Stimulated activated CD4-positive, alpha-beta T cell treated with anti-CD3 and anti-CD28 coated beads, Interleukin-4, amount 100 ng/mL, for 1 hour (primary cell): ENCODE data around the gene FBXO21.
"Not testable (repeated sequence)": the region's sequence is repeated elsewhere in the genome, so short reads cannot be mapped to it uniquely, and the experiment has no call there.

Experiments used
- DNase-seq: peaks from one replicate; pipeline ENCODE4 v3.0.0-alpha.2; 2020

FBXO21 gene

DNA sequence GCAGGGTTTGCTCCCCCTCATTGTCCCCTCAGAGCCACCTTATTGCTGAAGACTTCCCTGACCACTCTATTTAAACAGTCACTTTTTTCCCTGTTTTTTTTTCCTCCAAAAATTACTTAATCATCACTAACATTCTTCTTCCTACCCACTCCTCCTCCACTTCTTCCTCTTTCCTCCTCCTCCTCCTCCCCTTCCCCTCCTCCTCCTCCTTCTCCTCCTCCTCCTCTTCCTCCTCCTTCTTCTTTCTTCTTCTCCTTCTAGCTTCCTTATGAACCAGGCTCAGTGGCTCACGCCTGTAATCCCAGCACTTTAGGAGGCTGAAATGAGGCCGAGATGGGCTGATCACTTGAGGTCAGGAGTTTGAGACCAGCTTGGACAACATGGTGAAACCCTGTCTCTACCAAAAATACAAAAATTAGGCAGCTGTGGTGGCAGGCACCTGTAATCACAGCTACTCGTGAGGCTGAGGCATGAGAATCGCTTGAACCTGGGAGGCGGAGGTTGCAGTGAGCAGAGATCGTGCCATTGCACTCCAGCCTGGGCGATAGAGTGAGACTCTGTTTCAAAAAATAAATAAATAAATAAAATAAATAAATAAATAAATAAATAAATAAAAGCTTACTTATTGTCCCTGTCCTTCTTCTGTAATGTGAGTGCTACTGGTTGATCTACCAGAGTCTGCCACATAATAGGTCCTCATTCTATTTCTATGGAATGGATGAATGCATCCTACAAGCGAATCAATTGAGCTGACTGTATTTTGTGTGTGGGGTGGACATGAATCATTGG lies 9.9 kb upstream of the FBXO21 start:
- not testable (repeated sequence) for DNase-seq

DNA sequence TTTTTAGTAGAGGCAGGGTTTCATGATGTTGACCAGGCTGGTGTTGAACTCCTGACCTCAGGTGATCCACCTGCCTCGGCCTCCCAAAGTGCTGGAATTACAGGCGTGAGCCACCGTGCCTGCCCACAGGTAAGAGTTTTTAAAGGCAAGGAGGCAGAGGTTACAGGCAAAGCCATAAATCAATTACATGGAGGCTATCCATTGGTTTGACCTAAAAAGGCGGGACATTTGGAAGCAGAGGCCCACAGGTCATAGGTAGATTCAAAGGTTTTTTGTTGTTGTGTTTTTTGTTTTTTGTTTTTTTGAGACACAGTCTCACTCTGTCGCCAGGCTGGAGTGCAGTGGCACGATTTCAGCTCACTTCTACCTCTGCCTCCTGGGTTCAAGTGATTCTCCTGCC lies 6.1 kb upstream of the FBXO21 start:
- DNase-seq: not testable (repeated sequence)

DNA sequence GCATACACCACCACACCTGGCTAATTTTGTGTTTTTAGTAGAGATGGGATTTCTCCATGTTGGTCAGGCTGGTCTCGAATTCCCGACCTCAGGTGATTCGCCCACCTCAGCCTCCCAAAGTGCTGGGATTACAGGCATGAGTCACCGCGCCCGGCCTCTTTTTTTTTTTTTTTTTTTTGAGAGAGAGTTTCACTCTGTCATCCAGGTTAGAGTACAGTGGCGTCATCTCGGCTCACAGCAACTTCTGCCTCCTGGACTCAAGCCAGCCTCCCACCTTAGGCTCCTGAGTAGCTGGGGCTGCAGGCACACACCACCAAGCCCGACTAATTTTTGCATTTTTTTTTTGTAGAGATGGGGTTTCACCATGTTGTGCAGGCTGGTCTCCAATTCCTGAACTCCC lies 4.8 kb upstream of the FBXO21 start:
- DNase-seq: not testable (repeated sequence)

DNA sequence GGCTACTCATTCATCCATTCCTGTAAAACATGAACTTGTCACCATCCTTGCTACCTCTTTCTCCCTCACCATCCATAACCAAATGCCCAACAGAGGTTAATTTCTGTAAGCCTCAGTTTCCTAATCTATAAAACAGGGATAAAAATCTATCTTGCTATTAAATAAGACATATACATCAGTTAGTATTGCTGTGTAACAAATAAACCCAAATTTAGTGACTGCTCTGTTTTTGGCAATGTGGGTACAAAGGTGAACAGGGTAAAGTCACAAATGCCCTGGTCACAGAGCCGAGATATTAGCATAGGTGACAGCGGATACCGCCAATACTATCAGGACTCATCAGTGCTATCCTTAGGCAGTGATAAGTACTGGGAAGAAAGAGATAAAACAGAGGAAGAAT lies 3.6 kb upstream of the FBXO21 start:
- no peak for DNase-seq

DNA sequence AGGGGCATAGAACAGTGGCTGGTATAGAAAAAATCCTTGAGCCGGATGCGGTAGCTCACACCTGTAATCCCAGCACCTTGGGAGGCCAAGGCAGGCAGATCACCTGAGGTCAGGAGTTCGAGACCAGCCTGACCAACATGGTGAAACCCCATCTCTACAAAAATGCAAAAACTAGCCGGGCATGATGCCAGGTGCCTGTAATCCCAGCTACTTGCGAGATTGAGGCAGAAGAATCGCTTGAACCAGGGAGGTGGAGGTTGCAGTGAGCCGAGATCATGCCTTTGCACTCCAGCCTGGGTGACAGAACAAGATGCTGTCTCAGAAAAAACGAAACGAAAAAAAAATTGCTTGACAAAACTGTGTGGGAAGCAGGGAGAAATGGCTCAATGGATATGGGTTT lies 2.3 kb upstream of the FBXO21 start:
- not testable (repeated sequence) for DNase-seq

DNA sequence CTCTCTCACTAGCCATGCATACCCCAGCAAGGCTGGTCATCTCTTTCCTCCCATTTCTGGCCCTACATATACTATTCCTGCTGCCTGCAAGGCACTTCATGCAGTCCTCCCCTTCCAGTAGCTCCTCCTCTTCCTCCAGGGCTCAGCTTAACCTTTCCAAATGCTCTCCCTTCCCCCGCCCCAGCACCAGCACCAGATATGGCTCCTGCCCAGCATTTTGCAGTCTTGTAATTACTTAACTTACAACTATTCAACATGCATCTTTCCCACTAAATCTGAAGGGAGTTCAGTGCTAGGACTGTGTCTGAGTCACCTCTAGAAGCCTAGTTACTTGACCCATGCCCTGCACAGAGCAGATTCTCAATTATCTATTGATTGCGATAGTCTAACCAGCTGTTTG lies 1.8 kb upstream of the FBXO21 start:
- no peak for DNase-seq

DNA sequence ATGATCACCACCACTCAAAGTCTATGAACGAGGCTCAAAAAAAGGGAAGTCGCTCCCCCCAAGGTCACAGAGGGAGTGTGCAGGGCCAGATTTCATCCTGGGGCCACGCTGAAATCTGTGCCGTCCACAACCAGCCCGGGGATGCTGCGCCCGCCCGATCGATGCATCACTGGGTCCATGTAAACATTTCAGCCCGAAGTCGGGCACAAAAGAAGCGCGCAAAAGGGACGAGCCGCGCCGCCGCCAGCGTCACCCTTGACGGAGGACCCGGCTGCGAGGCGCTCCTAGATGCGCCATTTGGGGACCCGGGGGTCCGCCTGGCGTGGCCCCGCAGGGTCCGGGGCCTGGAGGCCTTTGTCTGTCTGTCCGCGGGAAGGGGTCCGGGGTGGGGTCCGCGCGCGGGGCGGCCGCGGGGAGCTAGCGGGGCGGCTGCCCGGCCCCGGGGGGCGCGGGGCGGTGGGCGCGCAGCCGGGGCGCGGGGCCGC lies 503 bp downstream of the FBXO21 start:
- peak; percentile 32 for DNase-seq

DNA sequence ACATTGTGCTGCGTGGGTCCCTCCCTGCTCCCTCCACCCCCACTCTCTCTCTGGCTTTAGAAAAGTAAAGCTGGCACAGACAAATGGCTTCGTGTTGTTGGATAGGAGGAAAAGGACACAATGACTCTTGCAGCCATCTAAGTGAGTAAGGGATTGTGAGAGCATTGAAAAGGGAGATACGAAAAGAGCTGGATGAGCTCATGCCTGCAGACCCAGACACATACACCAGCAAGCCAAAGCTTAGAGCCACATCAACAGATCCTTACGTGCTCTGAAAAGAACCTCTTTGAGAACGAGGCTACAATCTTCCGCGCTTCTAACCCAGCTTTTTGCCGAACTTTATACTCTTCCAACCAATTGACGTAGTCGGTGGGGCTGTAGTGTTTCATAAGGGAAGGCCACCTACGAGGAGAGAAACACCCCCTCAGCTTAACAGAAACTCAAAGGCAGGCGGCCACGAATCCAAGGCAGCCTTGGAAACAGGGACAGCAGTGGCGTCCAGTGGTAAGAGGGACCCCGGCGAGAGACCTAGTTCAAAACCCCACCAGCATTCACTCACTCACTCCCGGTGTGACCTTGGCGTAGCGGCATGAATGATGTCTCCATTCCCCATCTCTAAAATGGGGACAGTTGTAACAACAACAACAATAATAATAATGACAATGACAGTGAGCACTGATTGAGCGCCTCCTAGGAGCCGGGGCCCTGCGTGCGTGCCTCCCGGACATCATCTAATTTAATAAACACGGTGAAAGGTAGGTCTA lies 1.1 kb downstream of the FBXO21 start:
- DNase-seq: no peak

DNA sequence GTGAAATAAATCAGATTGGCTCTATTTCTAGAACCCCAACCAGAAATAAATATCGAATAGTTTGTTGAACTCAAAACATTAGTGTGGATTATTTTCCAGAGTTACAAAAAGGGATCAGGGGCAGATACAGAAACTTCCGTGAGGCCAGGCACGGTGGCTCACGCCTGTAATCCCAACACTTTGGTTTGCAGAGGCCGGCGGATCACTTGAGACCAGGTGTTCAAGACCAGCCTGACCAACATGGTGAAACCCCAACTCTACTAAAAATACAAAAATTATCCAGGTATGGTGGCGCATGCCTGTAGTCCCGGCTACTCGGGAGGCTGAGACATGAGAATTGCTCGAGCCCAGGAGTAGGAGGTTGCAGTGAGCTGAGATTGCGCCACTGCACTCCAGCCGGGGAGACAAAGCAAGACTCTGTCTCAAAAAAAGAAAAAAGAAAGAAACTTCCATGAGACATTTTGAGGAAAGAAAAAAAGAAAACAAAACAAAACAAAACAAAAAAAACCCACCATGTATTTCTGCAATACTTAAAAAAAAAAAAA lies 2.1 kb downstream of the FBXO21 start:
- no peak for DNase-seq

DNA sequence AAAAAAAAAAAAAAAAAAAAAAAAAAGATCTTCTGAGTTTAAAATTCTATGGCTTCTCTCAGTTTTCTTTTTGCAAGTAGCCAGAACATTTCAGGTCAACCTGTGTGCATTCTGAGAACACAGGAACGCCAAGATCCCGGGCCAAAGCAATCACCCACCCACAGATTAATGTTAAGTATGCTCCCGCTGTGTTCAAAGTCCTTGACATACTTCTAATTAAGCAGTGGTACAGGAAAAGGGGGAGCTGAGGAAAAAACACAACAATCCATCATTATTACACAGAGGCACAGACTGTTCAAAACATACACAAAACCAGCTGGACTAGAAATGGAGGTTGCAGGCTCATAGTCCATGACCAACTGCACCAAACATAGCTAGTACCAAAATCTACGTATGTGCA lies 2.8 kb downstream of the FBXO21 start:
- DNase-seq: no peak

DNA sequence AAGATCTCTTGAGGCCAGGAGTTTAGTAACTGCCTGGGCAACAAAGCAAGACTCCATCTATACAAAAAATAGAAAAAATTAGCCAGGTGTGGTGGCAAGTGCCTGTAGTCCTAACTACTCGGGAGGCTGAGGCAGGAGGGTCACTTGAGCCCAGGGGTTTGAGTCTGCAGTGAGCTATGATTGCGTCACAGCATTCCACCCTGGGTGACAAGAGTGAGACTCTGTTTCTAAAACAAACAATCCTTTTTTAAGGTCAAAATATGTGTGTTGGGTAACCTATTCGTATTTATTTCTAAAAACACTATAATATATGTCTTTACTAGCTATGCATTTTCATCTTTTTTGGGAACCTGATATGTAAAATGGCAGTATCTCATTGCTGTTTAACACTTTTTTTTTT lies 7.4 kb downstream of the FBXO21 start:
- DNase-seq: no peak

DNA sequence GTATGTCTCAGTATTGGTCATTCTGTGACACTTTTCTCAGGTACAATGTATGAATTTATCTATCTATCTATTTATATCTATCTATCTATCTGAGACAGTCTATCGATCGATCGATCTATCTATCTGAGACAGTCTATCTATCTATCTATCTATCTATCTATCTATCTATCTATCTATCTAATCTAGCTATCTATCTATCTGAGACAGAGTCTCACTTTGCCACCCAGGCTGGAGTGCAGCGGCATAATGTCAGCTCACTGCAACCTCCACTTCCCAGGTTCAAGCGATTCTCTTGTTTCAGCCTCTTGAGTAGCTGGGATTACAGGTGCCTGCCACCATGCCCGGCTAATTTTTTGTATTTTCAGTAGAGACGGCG lies 8.8 kb downstream of the FBXO21 start:
- not testable (repeated sequence) for DNase-seq

DNA sequence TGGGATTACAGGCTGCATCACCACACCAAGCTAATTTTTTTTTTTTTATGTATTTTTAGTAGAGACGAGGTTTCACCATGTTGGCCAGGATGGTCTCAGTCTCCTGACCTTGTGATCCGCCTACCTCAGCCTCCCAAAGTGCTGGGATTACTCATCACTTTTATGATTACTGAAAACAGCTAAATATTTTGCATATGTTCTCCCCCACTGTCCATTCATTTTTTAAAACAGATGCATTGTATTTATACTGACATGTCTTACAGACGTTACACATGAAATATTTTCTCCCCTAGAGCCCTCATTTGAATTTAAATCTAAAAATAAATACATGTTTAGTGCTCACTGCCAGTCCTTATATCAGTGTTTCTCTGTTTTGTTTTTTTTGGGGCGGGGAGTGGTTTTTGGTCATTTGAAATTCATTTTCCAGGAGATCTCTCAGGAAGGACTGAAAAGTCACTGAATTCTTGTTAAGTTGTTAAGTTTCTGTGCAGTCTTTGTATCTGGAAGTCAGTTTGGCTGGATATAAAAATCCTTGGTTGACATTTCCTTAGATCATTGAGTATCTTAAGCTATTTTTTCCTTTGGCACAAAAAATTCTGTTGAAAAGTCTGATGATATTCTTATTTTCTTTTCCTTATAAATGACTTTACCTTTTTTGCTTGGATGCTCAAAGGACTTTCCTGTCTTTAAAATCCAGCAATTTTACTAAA lies 9.4 kb downstream of the FBXO21 start:
- DNase-seq: no peak

DNA sequence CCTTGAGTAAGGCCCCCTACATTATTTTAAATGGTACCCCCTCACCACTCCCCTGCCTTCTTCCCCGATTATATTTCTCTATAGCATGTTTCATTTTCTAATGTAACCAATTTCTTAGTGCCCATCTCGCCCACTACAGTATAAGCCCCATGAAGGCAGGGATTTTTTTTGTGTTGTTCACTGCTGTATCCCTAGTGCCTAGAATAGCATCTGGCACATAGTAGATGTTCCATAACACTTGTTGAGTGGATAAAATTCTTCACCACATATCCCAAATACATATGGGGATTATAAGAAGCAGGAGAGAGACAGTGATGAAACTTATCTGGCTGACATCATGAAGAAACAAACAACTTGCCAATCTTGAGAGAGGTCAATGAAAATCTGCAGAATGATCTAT lies 11.5 kb downstream of the FBXO21 start:
- DNase-seq: no peak

DNA sequence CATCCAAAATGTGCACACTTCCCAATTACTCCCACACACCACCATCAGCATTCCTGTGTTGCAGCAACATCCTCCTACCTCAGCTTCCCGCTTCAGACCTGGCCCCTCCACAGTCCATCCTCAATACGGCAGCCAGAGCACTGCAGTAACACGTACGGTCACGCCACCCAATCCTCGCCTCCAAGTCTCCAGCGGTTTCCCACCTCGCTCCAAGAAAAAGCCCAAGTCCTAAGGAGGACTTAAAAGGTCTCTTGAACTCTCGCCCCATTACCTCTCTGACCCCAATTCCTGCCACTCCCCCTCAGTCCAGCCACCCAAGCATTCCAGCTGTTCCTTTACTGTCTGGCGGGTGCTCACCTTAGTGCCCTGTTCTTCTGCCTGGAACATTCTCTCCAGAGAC lies 12.0 kb downstream of the FBXO21 start:
- DNase-seq: no peak

DNA sequence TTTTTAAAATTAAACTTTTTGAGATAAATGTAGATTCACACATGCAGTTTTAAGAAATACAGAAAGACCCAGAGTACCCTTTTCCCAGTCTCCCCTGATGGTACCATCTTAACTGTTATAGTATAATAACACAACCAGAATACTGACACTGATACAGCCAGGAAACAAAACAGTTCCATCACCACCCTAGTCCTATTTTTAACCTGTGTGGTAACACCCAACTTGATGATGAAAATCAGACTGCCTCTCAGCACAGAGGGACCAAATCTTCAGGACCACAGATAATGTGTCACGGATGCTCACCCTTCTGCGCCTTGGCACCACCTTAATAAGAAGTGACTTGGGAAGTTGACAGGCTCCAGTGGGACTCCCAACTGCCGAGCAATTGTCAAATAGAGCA lies 18.1 kb downstream of the FBXO21 start:
- DNase-seq: no peak

DNA sequence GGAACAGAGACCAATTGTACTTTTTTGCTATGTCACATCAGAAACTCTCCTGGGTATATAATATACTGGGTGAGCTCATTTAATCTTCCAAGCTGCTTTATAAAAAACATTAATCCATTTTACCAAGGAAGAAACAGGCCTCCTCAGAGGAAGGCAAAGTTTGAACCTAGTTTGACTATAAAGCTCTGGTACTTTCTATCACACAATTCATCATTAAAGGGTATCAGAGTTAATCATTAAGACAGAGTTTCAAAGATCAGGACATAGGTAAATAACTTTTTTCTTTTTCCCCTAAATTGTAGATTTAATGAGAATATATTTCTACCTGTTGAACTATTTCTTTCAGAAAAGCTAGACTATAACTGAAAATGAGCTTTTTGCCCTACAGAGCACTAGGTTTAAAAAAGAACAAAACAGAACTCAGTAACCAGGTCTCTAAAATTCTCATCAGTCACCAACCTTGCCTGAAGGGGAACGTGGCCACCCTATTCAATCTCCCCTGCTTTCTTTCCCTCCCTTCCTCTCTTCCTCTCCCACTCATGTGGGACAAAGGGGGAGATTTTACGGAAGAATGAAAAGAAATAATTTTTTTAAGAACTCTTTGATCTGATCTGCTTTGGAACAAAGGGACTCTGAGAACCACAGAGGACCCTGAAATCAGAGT lies 18.6 kb downstream of the FBXO21 start:
- DNase-seq: no peak

DNA sequence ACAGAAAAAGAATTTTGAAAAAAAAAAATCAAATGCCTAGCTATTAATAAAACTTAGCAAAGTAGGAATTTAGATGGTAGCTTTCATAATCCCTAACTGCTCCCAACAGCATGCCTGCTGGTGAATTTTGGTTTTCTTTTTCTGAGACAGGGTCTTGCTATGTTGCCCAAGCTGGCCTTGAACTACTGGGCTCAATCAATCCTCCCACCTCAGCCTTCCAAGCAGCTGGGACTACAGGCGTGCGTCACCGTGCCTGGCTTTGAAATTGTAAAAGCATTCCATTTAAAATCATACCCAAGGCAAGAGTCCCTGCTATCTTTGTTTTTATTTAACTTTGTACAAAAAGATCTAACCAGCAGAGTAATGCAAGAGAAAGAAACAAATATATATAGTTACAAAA lies 20.7 kb downstream of the FBXO21 start:
- no peak for DNase-seq

DNA sequence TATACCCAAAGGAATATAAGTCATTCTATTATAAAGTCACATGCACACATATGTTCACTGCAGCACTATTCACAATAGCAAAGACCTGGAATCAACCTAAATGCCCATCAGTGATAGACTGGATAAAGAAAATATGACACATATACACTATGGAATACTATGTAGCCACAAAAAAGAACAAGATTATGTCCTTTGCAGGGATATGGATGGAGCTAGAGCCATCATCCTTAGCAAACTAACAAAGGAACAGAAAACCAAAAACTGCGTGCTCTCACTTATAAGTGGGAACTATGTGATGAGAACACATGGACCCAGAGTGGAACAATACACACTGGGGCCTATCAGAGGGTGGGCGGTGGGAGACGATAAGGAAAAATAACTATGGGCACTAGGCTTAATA lies 21.3 kb downstream of the FBXO21 start:
- DNase-seq: no peak

DNA sequence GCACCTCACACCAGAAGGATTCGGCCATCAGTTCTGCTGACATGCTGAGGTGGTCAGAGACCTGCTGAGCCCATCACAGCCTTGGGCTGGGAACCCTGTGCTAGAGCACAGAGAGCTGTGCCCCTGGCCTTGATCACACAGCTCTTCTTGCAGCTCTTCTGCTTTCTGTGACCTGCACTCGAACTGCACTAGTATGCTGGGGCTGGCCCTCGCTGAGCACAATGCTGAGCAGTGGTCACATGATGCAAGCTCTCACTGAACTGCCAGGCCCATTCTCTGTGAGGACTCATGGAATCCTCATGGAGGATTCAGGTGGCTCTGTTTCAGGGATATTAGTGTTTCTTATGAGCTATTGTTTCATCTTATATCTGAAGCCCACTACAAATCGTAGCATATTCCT lies 22.5 kb downstream of the FBXO21 start:
- no peak for DNase-seq

DNA sequence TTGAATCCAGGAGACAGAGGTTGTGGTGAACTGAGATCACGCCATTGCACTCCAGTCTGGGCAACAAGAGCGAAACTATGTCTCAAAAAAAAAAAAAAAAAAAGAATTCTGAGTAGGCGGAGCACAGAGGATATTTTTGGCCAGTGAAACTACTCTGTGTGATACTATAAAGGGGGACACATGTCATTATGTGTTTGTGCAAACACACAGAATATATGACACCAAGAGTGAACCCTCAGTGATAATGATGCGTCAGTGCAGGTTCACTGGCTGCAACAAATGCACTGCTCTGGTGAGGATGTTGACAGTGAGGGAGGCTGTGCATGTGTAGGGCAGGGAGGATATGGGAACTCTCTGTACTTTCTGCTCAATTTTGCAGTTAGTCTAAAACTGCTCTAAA lies 24.2 kb downstream of the FBXO21 start:
- DNase-seq: no peak

DNA sequence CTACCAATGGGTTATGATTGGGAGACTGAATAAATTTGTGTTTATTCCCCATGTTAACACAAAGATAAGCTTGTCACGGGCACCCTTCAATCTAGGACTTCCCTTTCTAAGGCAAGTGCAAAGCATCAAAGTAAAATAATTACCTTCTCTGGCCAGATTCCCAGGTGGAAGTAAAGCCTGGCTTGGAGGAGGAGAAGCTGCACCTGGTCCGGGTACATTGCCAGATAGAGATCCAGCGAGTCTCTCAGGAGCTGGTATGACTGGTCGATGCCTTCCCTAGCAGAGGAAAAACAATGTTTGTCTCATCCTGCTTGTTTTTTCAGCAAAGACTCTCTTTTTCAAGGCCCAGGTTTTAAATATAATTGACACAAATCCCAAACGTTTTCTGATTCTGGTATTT lies 24.9 kb downstream of the FBXO21 start:
- no peak for DNase-seq

DNA sequence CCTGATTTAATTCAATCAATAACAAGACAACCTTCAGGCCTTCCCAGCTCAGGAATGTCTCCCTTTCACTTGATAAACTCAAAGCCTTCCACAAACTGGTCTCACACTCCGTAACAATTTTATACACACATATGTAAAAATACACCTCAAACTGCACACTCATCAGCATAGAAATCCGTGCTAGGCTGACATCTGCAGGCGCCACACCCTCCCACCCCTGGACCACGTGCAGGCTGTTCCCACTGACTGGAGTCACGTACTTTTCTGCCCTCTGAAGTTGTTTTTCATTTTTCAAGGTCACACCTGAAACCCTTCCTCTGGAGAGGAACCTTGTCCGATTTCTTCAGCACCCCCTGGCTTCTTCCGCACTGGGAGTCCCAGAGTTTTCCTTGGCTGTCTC lies 27.6 kb downstream of the FBXO21 start:
- DNase-seq: no peak
